Gastroesophageal sphincter (tissue), 4 donors: ENCODE data around the gene DERA. TPM values are rescaled to one million over a fixed set of nuclear protein-coding genes. Genes with fewer than 3 reads are reported as not detected.

Source experiments
- ATAC-seq: fragments of 150-250 bp; one replicate; pipeline ENCODE4 v1.9.1; 2016; ENCODE audit warnings: mild to moderate bottlenecking, moderate library complexity
- H3K27ac ChIP-seq, 4 donors: fragments of 200-600 bp; sonication (generic) in 3 of 4; 1 replicate in 3 of 4; 2 replicates in 1 of 4; pipeline ENCODE4 v1.5.1; 2016 to 2019
- H3K27me3 ChIP-seq: fragments of 200-600 bp; sonication (generic); one replicate; pipeline ENCODE4 v1.5.1; 2019
- H3K36me3 ChIP-seq, 2 donors: fragments of 200-600 bp; sonication (generic); one replicate each; pipeline ENCODE4 v1.5.1; 2019; ENCODE audit warnings: control low read depth in 1 of 2
- H3K4me1 ChIP-seq, 3 donors: fragments of 200-600 bp; sonication (generic); 1 replicate in 2 of 3; 2 replicates in 1 of 3; pipeline ENCODE4 v1.5.1; 2016 to 2019; ENCODE audit warnings: control low read depth in 2 of 3
- H3K4me3 ChIP-seq, 2 donors: fragments of 200-600 bp; sonication (generic); one replicate each; pipeline ENCODE4 v1.5.1; 2019; ENCODE audit warnings: mild to moderate bottlenecking in 1 of 2, moderate library complexity in 1 of 2
- H3K9me3 ChIP-seq, 3 donors: fragments of 200-600 bp; sonication (generic); one replicate each; pipeline ENCODE4 v1.5.1; 2017 to 2019; ENCODE audit warnings: control low read depth in 2 of 3
- EP300 ChIP-seq: sonication (generic); formaldehyde crosslinking; IDR thresholded peaks from one replicate; pipeline ENCODE4 v1.6.1; 2017; ENCODE audit warnings: antibody characterized with exemption, mild to moderate bottlenecking
- POLR2A ChIP-seq, 2 donors: fragments of 450-650 bp; IDR thresholded peaks; one replicate each; pipeline ENCODE4 v1.6.1; 2017; ENCODE audit warnings: antibody characterized with exemption in 2 of 2, mild to moderate bottlenecking in 2 of 2, moderate library complexity in 1 of 2
- POLR2AphosphoS5 ChIP-seq: sonication (generic); formaldehyde crosslinking; IDR thresholded peaks from one replicate; pipeline ENCODE4 v1.6.1; 2017; ENCODE audit warnings: antibody characterized with exemption
- WGBS, 2 donors: methylation state at CpG; one replicate each; pipeline ENCODE4 v1.1.5; 2018; ENCODE audit warnings: low coverage in 1 of 2; 5-methylcytosine and 5-hydroxymethylcytosine counted together
- total RNA-seq, 4 donors: library from RNA; depleted of rRNA; stranded (reverse); fragments of >200 nt; gene quantifications; one replicate each; pipeline ENCODE4 v1.1.0, GENCODE V29; 2016
- TF ChIP-seq, protein P1 (sequence below), 4 experiments: fragments of 200-600 bp in 2 of 4; fragments of 450-650 bp in 2 of 4; sonication (generic) in 1 of 4; IDR thresholded peaks; one replicate each; pipeline ENCODE4 v1.5.1; 2017 to 2019; ENCODE audit warnings: antibody characterized with exemption in 4 of 4, mild to moderate bottlenecking in 2 of 4, moderate library complexity in 2 of 4

Gene DERA
- total RNA-seq, 4 donors from 2014 or later: 35.9 to 67.4 (median 52.5) TPM

DNA sequence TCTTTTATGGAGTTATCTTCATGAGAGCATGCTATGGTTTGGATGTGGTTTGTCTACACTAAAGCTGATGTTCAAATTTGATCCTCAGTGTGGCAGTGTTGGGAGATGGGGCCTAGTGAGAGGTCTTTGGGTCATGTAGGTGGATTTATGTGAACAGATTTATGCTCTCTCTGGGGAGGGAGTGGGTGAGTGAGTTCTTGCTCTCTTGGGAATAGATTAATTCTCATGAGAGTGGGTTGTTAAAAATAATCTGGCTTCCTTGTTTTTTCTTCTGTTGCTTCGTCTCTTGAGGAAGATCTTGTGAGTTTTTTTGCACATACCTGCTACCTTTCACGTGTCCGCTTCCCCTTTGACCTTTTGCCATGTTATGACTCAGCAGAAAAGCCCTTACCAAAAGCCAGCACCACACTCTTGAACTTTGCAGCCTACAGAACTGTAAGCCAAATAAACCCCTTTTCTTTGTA is 20.5 kb downstream of the DERA start:
- Histone ChIP-seq H3K4me1 (peaks cover 0 to 43% (median 2%) of the 10 kb centered on the region in 3 donors), H3K9me3 (no peaks in the 10 kb centered on the region), H3K36me3 (no peaks in the 10 kb centered on the region), H3K27ac (no peak overlapping the region), H3K27me3 (no peaks in the 10 kb centered on the region), H3K4me3 (no peak overlapping the region)
- ATAC-seq: no peak
- WGBS, 2 donors: 70 to 81% methylated on average over 3 of the region's 3 CpGs
- TF ChIP-seq EP300 (no peak), POLR2A (IDR thresholded peaks at IDR 0.05) (no peak), POLR2AphosphoS5 (no peak)
- TF ChIP-seq, protein P1, sequence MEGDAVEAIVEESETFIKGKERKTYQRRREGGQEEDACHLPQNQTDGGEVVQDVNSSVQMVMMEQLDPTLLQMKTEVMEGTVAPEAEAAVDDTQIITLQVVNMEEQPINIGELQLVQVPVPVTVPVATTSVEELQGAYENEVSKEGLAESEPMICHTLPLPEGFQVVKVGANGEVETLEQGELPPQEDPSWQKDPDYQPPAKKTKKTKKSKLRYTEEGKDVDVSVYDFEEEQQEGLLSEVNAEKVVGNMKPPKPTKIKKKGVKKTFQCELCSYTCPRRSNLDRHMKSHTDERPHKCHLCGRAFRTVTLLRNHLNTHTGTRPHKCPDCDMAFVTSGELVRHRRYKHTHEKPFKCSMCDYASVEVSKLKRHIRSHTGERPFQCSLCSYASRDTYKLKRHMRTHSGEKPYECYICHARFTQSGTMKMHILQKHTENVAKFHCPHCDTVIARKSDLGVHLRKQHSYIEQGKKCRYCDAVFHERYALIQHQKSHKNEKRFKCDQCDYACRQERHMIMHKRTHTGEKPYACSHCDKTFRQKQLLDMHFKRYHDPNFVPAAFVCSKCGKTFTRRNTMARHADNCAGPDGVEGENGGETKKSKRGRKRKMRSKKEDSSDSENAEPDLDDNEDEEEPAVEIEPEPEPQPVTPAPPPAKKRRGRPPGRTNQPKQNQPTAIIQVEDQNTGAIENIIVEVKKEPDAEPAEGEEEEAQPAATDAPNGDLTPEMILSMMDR (IDR thresholded peaks at IDR 0.05): no peak

DNA sequence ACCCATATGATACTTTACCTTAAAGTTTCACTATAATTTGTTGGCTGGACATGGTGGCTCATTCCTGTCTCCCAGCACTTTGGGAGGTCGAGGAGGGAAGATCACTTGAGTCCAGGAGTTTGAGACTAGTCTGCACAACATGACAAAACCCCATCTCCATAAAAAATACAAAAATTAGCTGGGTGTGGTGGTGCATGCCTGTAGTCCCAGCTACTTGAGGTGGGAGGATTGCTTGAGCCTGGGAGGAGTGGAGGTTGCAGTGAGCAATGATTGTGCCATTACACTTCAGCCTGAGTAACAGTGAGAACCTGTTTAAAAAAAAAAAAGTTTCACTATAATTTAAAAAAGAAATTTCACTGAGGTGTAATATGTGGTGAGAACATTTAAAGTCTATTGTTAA is 21.2 kb downstream of the DERA start:
- H3K4me3 ChIP-seq: no peak overlapping the region
- H3K4me1 ChIP-seq: peaks cover 0 to 38% (median 2%) of the 10 kb centered on the region in 3 donors
- no peaks in the 10 kb centered on the region for H3K27me3 ChIP-seq
- no peaks in the 10 kb centered on the region for H3K9me3 ChIP-seq
- no peaks in the 10 kb centered on the region for H3K36me3 ChIP-seq
- 100% methylated on average over 1 of the region's 1 CpG; no CpG with 5 or more reads in 1 of the 2 donors for WGBS, 2 donors
- TF ChIP-seq POLR2AphosphoS5 (no peak), EP300 (no peak), POLR2A (IDR thresholded peaks at IDR 0.05) (no peak)
- TF ChIP-seq, protein P1 (IDR thresholded peaks at IDR 0.05): no peak
- no peak overlapping the region for H3K27ac ChIP-seq
- no peak for ATAC-seq

DNA sequence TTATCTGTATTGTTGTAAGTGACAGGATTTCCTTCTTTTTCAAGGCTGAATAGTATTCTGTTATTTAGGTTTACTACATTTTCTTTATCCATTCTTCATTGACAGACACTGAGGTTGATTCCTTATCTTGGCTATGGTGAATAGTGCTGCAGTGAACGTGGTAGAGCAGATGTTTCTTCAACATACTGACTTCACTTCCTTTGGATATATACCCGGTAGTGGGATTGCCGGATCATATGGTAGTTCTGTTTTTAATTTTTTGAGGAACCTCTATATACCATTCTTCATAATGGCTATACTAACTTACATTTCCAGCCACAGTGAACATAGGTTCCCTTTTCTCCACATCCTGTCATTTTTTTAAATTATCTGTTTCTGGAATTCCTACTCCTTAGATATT is 21.8 kb downstream of the DERA start:
- TF ChIP-seq EP300 (no peak), POLR2A (IDR thresholded peaks at IDR 0.05) (no peak), POLR2AphosphoS5 (no peak)
- TF ChIP-seq, protein P1 (IDR thresholded peaks at IDR 0.05): no peak
- Histone ChIP-seq H3K27me3 (no peaks in the 10 kb centered on the region), H3K4me1 (peaks cover 0 to 31% (median 2%) of the 10 kb centered on the region in 3 donors), H3K36me3 (no peaks in the 10 kb centered on the region), H3K9me3 (no peaks in the 10 kb centered on the region), H3K4me3 (no peak overlapping the region), H3K27ac (peak overlapping the region in 2 of 4 donors; percentile 39 to 51)
- 86 to 94% methylated on average over 3 of the region's 3 CpGs for WGBS, 2 donors
- no peak for ATAC-seq

DNA sequence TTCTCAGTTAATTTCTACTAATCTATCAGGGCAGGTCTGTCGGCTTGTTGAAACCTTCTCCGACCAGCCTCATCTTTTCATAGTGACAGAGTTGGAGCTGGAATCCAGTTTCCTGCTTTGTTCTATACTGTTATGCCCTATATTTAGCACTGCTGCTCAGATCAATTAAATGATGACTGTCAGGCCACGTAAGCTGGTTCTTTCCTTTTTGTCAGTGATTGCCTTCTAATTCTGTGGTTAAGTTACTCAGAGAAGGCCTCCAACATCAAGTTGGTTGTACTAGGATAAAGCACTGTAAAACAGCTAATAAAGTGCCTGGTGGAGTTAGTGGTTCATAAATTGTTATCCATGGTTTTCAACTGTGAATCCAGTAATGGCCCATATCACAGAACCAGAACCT is 22.6 kb downstream of the DERA start:
- Histone ChIP-seq H3K27ac (peak overlapping the region in 3 of 4 donors; percentile 2 to 51 (median 39)), H3K4me3 (no peak overlapping the region), H3K27me3 (no peaks in the 10 kb centered on the region), H3K36me3 (no peaks in the 10 kb centered on the region), H3K4me1 (peaks cover 0 to 23% (median 0%) of the 10 kb centered on the region in 3 donors), H3K9me3 (peaks cover 0 to under 1% (median 0%) of the 10 kb centered on the region in 3 donors)
- no peak for TF ChIP-seq EP300
- TF ChIP-seq, protein P1 (IDR thresholded peaks at IDR 0.05): no peak
- WGBS, 2 donors: 25 to 38% methylated on average over 1 to 3 of the region's 3 CpGs
- ATAC-seq: no peak

GRCh38 chr12:15936751-15937150 is 25.6 kb downstream of the DERA start:
- TF ChIP-seq POLR2A (IDR thresholded peaks at IDR 0.05): no peak
- TF ChIP-seq POLR2AphosphoS5: no peak
- TF ChIP-seq, protein P1 (IDR thresholded peaks at IDR 0.05): no peak
- no peak for TF ChIP-seq EP300
- peaks cover 0 to 5% of the 10 kb centered on the region in 2 donors for H3K36me3 ChIP-seq
- peaks cover 0 to 9% (median 0%) of the 10 kb centered on the region in 3 donors for H3K4me1 ChIP-seq
- H3K27ac ChIP-seq: no peak overlapping the region
- peaks cover 0 to 5% (median 0%) of the 10 kb centered on the region in 3 donors for H3K9me3 ChIP-seq
- WGBS, 2 donors: 57 to 87% methylated on average over 1 to 3 of the region's 3 CpGs
- no peak for ATAC-seq
- no peaks in the 10 kb centered on the region for H3K27me3 ChIP-seq
- H3K4me3 ChIP-seq: no peak overlapping the region
